ENCODE measurements around the gene ABLIM3. TPM values are rescaled to one million over a fixed set of nuclear protein-coding genes. Genes with fewer than 3 reads are reported as not detected.

ABLIM3 gene
- total and polyA plus RNA-seq, 2 of the 13 experiments (the other 11 are each of a cell fraction or from before 2014, with no cell fraction given), result 0.53 to 6.3 TPM

- TF ChIP-seq POGK (CRISPR knock-in tag; conservative IDR thresholded peaks at IDR 0.05) (peak; percentile 67; the same call in 1 of the 2 replicates), POLR2AphosphoS5 (IDR thresholded peaks at IDR 0.05; ENCODE audit: low read depth, low read length) (peak; percentile 90), HOMEZ (CRISPR knock-in tag; IDR thresholded peaks at IDR 0.05; ENCODE audit: low read depth) (no peak; the same call in 1 of the 2 replicates), ARNTL (CRISPR knock-in tag; IDR thresholded peaks at IDR 0.05) (0 out of 2 replicates have a peak, but pooled peaks have one; percentile 33), HNRNPLL (IDR thresholded peaks at IDR 0.05; ENCODE audit: low read depth, low read length, poor library complexity, severe bottlenecking) (no peak), PRDM15 (CRISPR knock-in tag; IDR thresholded peaks at IDR 0.05) (0 out of 2 replicates have a peak, but pooled peaks have one; percentile 32), ZFX (CRISPR knock-in tag; IDR thresholded peaks at IDR 0.05; ENCODE audit: low read depth) (peak; percentile 68), SIX4 (CRISPR knock-in tag; IDR thresholded peaks at IDR 0.05) (peak; percentile 77), NFYC (CRISPR knock-in tag; IDR thresholded peaks at IDR 0.05) (peak; percentile 80), PTBP1 (IDR thresholded peaks at IDR 0.05; ENCODE audit: low read depth, low read length, poor library complexity, severe bottlenecking) (no peak), TOPORS (CRISPR knock-in tag; IDR thresholded peaks at IDR 0.05) (peak; percentile 56; the same call in 1 of the 2 replicates), ZNF484 (CRISPR knock-in tag; IDR thresholded peaks at IDR 0.05; ENCODE audit: borderline replicate concordance, low read depth) (no peak), ARID5B (CRISPR knock-in tag; IDR thresholded peaks at IDR 0.05) (peak; percentile 66), TCF7 (IDR thresholded peaks at IDR 0.05; ENCODE audit: low read depth) (no peak), BCL3 (CRISPR knock-in tag; IDR thresholded peaks at IDR 0.05) (0 out of 2 replicates have a peak, but pooled peaks have one; percentile 37)
Measured at GRCh38 chr5:149172709-149173505, 31.6 kb downstream of the ABLIM3 start (continued).
